ENCODE measurements around the gene FLYWCH1.

DNA sequence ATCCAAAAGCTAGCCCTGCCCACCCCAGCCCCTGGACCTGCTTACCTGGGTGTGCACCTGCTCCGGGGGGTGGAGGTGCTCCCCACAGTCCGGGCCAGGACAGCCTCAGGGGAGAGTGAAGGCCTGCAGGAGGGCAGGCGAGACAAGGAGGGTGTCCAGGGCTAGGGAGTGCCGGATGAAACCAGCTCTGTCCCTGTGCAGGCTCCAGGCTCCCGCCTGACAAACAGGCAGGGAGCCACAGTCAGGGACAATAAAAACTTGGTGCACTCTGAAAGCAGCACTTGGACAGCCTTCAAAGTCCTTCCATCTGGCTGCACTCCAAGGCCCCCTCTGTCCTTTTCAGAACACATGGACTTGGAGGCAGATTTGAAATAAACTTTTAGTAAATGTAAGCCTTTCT, 61.4 kb downstream of the FLYWCH1 start:
- TF ChIP-seq CTCF (IDR thresholded peaks at IDR 0.05; ENCODE audit: low read depth, low read length, missing input control), result no peak
- no peak for TF ChIP-seq RXRA (IDR thresholded peaks at IDR 0.05)
- TF ChIP-seq, protein P1, sequence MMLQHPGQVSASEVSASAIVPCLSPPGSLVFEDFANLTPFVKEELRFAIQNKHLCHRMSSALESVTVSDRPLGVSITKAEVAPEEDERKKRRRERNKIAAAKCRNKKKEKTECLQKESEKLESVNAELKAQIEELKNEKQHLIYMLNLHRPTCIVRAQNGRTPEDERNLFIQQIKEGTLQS (IDR thresholded peaks at IDR 0.05), result no peak
- TF ChIP-seq REST (IDR thresholded peaks at IDR 0.05), result no peak
- TF ChIP-seq MAX (IDR thresholded peaks at IDR 0.05), result no peak
- TF ChIP-seq, protein P2, sequence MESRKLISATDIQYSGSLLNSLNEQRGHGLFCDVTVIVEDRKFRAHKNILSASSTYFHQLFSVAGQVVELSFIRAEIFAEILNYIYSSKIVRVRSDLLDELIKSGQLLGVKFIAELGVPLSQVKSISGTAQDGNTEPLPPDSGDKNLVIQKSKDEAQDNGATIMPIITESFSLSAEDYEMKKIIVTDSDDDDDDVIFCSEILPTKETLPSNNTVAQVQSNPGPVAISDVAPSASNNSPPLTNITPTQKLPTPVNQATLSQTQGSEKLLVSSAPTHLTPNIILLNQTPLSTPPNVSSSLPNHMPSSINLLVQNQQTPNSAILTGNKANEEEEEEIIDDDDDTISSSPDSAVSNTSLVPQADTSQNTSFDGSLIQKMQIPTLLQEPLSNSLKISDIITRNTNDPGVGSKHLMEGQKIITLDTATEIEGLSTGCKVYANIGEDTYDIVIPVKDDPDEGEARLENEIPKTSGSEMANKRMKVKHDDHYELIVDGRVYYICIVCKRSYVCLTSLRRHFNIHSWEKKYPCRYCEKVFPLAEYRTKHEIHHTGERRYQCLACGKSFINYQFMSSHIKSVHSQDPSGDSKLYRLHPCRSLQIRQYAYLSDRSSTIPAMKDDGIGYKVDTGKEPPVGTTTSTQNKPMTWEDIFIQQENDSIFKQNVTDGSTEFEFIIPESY (IDR thresholded peaks at IDR 0.05), result no peak
- TF ChIP-seq JUND (IDR thresholded peaks at IDR 0.05), result no peak
- TF ChIP-seq RAD21 (IDR thresholded peaks at IDR 0.05), result no peak
- TF ChIP-seq YY1 (IDR thresholded peaks at IDR 0.05), result no peak
- no peak for TF ChIP-seq FOXA1 (IDR thresholded peaks at IDR 0.05)
- no peak for TF ChIP-seq TAF1 (conservative IDR thresholded peaks at IDR 0.05)
- no peak for TF ChIP-seq GABPA (IDR thresholded peaks at IDR 0.05 in 1 of 2, conservative IDR thresholded peaks at IDR 0.05 in 1 of 2)

All from liver (tissue), 3 donors.